Neural progenitor cell (in vitro differentiated cells): ENCODE data around the gene NCKAP5.

Experiments used
- EZH2phosphoT487 ChIP-seq: fragments of 200-600 bp; sonication (generic); IDR thresholded peaks from 2 replicates; pipeline ENCODE4 v1.6.1; 2017; ENCODE audit warnings: antibody characterized with exemption
- TF ChIP-seq, protein P1 (sequence below): fragments of 200-600 bp; sonication (generic); IDR thresholded peaks from 2 replicates; pipeline ENCODE4 v1.5.1; 2017; ENCODE audit warnings: antibody characterized with exemption, mild to moderate bottlenecking

DNA sequence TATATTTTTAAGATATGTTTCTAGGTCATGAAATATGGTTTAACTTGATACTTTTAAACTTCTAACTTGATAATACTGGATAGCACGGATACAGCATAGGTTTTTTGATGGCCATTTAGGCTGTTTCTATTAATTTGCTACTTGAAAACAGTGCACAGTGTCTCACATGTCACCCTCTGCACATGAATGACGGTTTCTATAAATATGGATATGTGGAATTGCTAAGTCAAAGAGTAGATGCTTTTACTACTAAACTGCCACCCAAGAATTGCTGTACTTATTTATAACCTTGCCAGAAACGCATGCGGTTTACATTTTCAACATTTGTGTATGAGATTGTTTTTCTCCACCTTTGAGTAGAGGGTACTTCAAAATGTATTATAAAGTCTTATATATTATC, 723.7 kb downstream of the NCKAP5 start:
- TF ChIP-seq, protein P1, sequence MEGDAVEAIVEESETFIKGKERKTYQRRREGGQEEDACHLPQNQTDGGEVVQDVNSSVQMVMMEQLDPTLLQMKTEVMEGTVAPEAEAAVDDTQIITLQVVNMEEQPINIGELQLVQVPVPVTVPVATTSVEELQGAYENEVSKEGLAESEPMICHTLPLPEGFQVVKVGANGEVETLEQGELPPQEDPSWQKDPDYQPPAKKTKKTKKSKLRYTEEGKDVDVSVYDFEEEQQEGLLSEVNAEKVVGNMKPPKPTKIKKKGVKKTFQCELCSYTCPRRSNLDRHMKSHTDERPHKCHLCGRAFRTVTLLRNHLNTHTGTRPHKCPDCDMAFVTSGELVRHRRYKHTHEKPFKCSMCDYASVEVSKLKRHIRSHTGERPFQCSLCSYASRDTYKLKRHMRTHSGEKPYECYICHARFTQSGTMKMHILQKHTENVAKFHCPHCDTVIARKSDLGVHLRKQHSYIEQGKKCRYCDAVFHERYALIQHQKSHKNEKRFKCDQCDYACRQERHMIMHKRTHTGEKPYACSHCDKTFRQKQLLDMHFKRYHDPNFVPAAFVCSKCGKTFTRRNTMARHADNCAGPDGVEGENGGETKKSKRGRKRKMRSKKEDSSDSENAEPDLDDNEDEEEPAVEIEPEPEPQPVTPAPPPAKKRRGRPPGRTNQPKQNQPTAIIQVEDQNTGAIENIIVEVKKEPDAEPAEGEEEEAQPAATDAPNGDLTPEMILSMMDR: no peak
- TF ChIP-seq EZH2phosphoT487: no peak
